ENCODE measurements around the gene ZBP1.

ZBP1 gene

DNA sequence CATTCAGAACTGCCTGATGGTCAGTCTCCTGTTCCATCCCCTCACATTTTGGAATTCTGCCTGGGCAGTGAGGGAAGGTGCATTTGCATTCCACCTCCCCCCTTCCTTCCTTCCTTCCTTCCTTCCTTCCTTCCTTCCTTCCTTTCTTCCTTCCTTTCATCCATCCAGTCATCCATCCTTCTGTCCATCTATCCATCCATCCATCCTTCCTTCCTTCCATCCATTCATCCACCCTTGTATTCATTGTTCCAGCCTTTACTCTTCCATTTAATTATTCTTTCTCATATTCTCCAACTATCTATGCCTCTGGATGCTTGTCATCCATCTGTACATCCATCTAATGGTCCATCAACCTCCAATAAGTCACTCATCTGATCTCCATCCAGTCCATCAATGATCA is 45.3 kb downstream of the ZBP1 start:
- no peak overlapping the region for H3K4me3 ChIP-seq (ENCODE audit: extremely low read depth, insufficient read depth, low read length, poor library complexity, severe bottlenecking)
- no peaks in the 10 kb centered on the region for H3K36me3 ChIP-seq (ENCODE audit: control insufficient read depth, insufficient read depth, low read length)
- H3K27ac ChIP-seq (ENCODE audit: low read depth, low read length, severe bottlenecking): no peak overlapping the region
- no peaks in the 10 kb centered on the region for H3K4me1 ChIP-seq (ENCODE audit: control insufficient read depth, insufficient read depth, low read length, poor library complexity, severe bottlenecking)
- no peaks in the 10 kb centered on the region for H3K9me3 ChIP-seq (ENCODE audit: control insufficient read depth, low read length)

DNA sequence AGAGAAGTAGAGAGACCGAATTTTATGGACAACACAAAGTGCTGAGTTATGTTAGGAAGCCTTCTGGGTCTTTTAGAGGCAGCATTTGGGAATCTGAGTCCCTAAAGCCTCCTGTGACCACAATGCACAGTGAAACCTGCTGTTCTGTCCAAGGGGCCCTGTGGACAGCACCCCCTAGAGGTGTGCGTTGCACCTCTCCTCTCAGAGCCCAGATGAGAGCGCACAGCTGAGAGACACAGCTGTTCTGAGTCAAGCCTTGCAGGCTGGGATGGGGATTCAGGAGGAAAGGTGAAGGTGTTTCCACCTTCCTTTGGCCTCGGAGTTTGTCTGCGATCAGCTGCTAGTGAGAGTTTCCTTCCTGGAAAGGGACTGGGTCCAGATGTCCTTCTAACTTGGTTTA is 46.3 kb downstream of the ZBP1 start:
- Histone ChIP-seq H3K4me1 (ENCODE audit: control insufficient read depth, insufficient read depth, low read length, poor library complexity, severe bottlenecking) (no peaks in the 10 kb centered on the region), H3K27ac (ENCODE audit: low read depth, low read length, severe bottlenecking) (no peak overlapping the region), H3K9me3 (ENCODE audit: control insufficient read depth, low read length) (no peaks in the 10 kb centered on the region), H3K4me3 (ENCODE audit: extremely low read depth, insufficient read depth, low read length, poor library complexity, severe bottlenecking) (no peak overlapping the region), H3K36me3 (ENCODE audit: control insufficient read depth, insufficient read depth, low read length) (no peaks in the 10 kb centered on the region)
- WGBS, 2 experiments (ENCODE audit: insufficient coverage in 2 of 2): 79 to 89% methylated on average over 4 to 5 of the region's 5 CpGs

DNA sequence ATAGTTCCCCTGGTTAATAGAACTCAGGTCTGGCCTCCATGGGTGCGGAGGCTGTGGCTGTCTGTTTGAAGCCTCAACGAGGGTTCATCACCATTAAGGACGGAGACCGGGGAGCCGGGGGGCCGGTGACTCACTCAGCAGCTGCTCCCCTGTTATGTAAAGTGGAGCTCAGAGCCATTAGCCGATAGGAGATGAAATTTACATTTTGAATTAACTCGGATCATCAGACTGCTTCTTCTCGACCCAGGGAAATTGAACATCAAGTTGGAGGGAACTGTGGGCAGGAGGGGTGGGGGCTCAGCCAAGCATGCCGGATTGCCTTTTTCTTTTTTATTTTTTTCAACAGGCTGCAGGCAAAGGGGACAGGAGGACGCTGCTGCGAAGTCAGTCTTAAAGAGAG is 47.0 kb downstream of the ZBP1 start:
- no peaks in the 10 kb centered on the region for H3K4me1 ChIP-seq (ENCODE audit: control insufficient read depth, insufficient read depth, low read length, poor library complexity, severe bottlenecking)
- H3K36me3 ChIP-seq (ENCODE audit: control insufficient read depth, insufficient read depth, low read length): no peaks in the 10 kb centered on the region
- no peak overlapping the region for H3K27ac ChIP-seq (ENCODE audit: low read depth, low read length, severe bottlenecking)
- H3K4me3 ChIP-seq (ENCODE audit: extremely low read depth, insufficient read depth, low read length, poor library complexity, severe bottlenecking): no peak overlapping the region
- WGBS, 2 experiments (ENCODE audit: insufficient coverage in 2 of 2): 44 to 54% methylated on average over 10 of the region's 12 CpGs
- H3K9me3 ChIP-seq (ENCODE audit: control insufficient read depth, low read length): no peaks in the 10 kb centered on the region

DNA sequence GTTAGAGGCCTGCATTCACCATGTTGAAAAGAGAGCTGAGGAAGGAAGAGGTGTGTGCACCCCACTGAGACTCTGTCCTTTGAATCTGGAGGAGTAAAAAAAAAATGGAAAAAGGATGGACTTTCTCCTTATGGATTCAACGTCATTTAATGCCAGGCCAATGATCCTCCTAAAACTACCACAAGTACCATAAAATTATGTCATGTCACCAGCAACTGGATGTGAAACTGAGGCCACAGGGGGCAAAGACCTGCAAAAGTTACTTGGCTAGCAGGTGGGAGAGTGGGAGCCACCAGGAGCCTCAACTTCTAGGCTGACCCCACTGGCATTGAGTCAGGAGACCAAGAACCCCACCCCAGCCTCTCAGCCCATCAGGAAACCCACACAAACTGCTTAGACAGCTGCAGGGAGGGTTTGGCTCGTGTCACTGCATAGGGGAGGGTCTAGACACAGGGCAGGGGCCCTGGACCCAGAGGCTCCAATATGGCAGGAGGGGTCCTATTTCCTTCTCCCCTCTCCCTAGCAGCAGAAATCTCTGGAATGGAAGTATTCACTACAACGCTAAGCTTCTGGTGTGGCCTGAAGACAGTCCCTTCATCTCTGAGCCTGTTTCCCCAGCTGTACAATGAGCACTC is 48.3 kb downstream of the ZBP1 start:
- 86 to 96% methylated on average over 2 of the region's 3 CpGs for WGBS, 2 experiments (ENCODE audit: insufficient coverage in 2 of 2)
- H3K9me3 ChIP-seq (ENCODE audit: control insufficient read depth, low read length): no peaks in the 10 kb centered on the region
- no peaks in the 10 kb centered on the region for H3K4me1 ChIP-seq (ENCODE audit: control insufficient read depth, insufficient read depth, low read length, poor library complexity, severe bottlenecking)
- no peaks in the 10 kb centered on the region for H3K36me3 ChIP-seq (ENCODE audit: control insufficient read depth, insufficient read depth, low read length)
- H3K27ac ChIP-seq (ENCODE audit: low read depth, low read length, severe bottlenecking): no peak overlapping the region
- H3K4me3 ChIP-seq (ENCODE audit: extremely low read depth, insufficient read depth, low read length, poor library complexity, severe bottlenecking): no peak overlapping the region

- H3K27ac ChIP-seq (ENCODE audit: low read depth, low read length, severe bottlenecking): no peak overlapping the region
- no peaks in the 10 kb centered on the region for H3K4me1 ChIP-seq (ENCODE audit: control insufficient read depth, insufficient read depth, low read length, poor library complexity, severe bottlenecking)
- no peak overlapping the region for H3K4me3 ChIP-seq (ENCODE audit: extremely low read depth, insufficient read depth, low read length, poor library complexity, severe bottlenecking)
- WGBS, 2 experiments (ENCODE audit: insufficient coverage in 2 of 2): 94 to 96% methylated on average over 5 of the region's 8 CpGs
- H3K9me3 ChIP-seq (ENCODE audit: control insufficient read depth, low read length): no peaks in the 10 kb centered on the region
- H3K36me3 ChIP-seq (ENCODE audit: control insufficient read depth, insufficient read depth, low read length): no peaks in the 10 kb centered on the region
Measured at GRCh38 chr20:57570920-57571319, 49.3 kb downstream of the ZBP1 start.

GRCh38 chr20:57570145-57570850 is 49.9 kb downstream of the ZBP1 start:
- Histone ChIP-seq H3K27ac (ENCODE audit: low read depth, low read length, severe bottlenecking) (no peak overlapping the region), H3K9me3 (ENCODE audit: control insufficient read depth, low read length) (no peaks in the 10 kb centered on the region), H3K4me1 (ENCODE audit: control insufficient read depth, insufficient read depth, low read length, poor library complexity, severe bottlenecking) (no peaks in the 10 kb centered on the region), H3K4me3 (ENCODE audit: extremely low read depth, insufficient read depth, low read length, poor library complexity, severe bottlenecking) (no peak overlapping the region), H3K36me3 (ENCODE audit: control insufficient read depth, insufficient read depth, low read length) (no peaks in the 10 kb centered on the region)
- WGBS, 2 experiments (ENCODE audit: insufficient coverage in 2 of 2): 79 to 85% methylated on average over 18 to 19 of the region's 20 CpGs

DNA sequence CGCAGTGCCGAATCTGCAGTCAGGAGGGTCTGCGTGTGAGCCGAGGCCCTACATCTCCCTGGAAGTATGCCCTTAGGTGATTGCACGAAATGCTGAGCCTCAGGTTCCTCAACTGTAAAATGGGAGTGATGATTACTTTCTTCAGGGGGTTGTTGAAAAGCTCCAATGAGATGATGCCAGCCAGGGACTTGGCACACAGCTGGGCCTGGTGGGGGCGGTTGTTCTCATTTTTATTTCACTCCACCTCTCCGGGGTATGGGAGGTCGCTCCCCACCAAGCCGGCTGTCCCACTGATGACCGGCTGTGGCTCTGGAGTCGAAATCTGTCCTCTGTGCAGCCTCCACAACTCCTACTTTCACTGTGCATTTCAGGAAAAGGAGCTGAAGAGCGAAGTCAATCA is 51.3 kb downstream of the ZBP1 start:
- Histone ChIP-seq H3K36me3 (ENCODE audit: control insufficient read depth, insufficient read depth, low read length) (no peaks in the 10 kb centered on the region), H3K4me3 (ENCODE audit: extremely low read depth, insufficient read depth, low read length, poor library complexity, severe bottlenecking) (no peak overlapping the region), H3K4me1 (ENCODE audit: control insufficient read depth, insufficient read depth, low read length, poor library complexity, severe bottlenecking) (no peaks in the 10 kb centered on the region), H3K27ac (ENCODE audit: low read depth, low read length, severe bottlenecking) (no peak overlapping the region), H3K9me3 (ENCODE audit: control insufficient read depth, low read length) (no peaks in the 10 kb centered on the region)
- 89 to 92% methylated on average over 11 to 12 of the region's 12 CpGs for whole genome bisulfite sequencing, 2 experiments (ENCODE audit: insufficient coverage in 2 of 2)

DNA sequence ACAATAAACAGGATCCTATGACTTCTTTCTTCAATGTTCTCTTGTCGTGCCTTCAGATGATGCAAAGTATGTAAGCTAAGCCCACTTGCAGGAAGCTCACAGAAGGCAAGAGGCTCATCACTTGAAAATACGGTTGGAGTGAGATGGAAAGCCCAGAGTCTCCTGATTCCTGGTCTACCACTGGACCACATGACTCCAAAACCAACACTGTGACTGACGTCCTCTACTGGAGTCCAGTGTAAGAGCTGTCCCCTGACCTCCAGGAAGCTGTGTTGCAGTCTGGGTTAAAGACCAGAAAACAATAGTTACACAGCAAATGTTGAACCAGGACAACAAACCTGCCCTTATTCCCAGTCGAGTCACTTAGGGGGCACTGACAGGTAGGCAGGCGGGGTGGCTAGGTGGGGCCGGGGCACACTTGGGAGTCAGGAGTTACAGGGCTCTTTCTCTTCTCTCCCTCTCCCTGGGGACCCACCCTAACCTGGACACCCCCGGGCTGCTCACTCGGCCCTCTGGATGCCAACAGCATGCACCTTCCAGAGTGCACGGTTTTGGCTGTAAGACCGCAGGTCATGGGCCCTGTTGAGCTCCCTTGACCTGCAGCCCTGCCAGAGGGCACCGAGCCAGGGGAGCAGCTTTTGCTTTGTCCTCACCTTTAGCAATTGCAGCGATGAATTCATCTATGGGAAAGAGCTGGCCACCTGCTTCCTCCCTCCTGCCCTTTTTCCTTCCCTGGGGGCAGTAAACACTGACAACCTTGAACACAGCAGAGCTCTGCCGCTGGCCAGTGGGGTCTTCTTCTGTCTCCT is 51.9 kb downstream of the ZBP1 start:
- no peaks in the 10 kb centered on the region for H3K9me3 ChIP-seq (ENCODE audit: control insufficient read depth, low read length)
- 85 to 88% methylated on average over 12 to 13 of the region's 13 CpGs for WGBS, 2 experiments (ENCODE audit: insufficient coverage in 2 of 2)
- H3K4me3 ChIP-seq (ENCODE audit: extremely low read depth, insufficient read depth, low read length, poor library complexity, severe bottlenecking): no peak overlapping the region
- H3K36me3 ChIP-seq (ENCODE audit: control insufficient read depth, insufficient read depth, low read length): no peaks in the 10 kb centered on the region
- no peak overlapping the region for H3K27ac ChIP-seq (ENCODE audit: low read depth, low read length, severe bottlenecking)
- no peaks in the 10 kb centered on the region for H3K4me1 ChIP-seq (ENCODE audit: control insufficient read depth, insufficient read depth, low read length, poor library complexity, severe bottlenecking)

- Histone ChIP-seq H3K4me1 (ENCODE audit: control insufficient read depth, insufficient read depth, low read length, poor library complexity, severe bottlenecking) (no peaks in the 10 kb centered on the region), H3K9me3 (ENCODE audit: control insufficient read depth, low read length) (no peaks in the 10 kb centered on the region), H3K36me3 (ENCODE audit: control insufficient read depth, insufficient read depth, low read length) (no peaks in the 10 kb centered on the region), H3K4me3 (ENCODE audit: extremely low read depth, insufficient read depth, low read length, poor library complexity, severe bottlenecking) (no peak overlapping the region), H3K27ac (ENCODE audit: low read depth, low read length, severe bottlenecking) (no peak overlapping the region)
- 89 to 91% methylated on average over 7 to 8 of the region's 9 CpGs for WGBS, 2 experiments (ENCODE audit: insufficient coverage in 2 of 2)
Measured at GRCh38 chr20:57567471-57568079, 52.7 kb downstream of the ZBP1 start.

DNA sequence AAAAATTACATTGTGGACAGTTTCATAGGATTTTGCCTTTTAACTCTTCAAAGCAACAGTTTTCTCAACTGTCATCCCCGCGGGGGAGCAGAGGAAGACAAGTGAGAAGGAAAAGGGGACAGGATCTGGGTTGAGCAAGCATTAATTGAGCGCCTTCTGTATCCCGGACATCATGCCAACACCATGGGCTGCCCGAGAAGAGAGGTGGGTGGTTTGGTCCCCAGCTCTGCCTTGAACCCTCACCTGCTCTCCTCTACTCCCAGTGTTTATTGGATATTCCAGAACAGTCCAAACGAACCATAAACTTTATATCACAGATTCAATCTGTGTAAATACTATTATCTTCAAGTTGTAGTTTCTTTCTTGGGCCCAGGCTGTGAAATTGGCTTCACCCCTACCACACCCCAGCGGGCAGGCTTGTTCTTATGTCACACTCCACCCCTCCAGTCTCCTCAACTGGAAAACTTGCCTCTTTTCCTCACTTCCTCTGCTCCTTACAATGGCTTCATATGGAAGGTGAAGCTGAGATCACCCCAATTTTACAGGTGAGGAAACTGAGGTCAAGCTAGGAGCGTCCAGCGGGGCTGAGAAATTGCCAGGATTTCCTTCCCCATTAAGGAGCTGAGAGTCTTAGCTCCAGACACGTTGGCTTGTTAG is 53.3 kb downstream of the ZBP1 start:
- Histone ChIP-seq H3K36me3 (ENCODE audit: control insufficient read depth, insufficient read depth, low read length) (no peaks in the 10 kb centered on the region), H3K4me1 (ENCODE audit: control insufficient read depth, insufficient read depth, low read length, poor library complexity, severe bottlenecking) (no peaks in the 10 kb centered on the region), H3K27ac (ENCODE audit: low read depth, low read length, severe bottlenecking) (no peak overlapping the region), H3K4me3 (ENCODE audit: extremely low read depth, insufficient read depth, low read length, poor library complexity, severe bottlenecking) (no peak overlapping the region), H3K9me3 (ENCODE audit: control insufficient read depth, low read length) (no peaks in the 10 kb centered on the region)
- 89 to 100% methylated on average over 3 to 6 of the region's 10 CpGs for WGBS, 2 experiments (ENCODE audit: insufficient coverage in 2 of 2)
